HepG2 (cell line): ENCODE results near the gene ATP7B. TPM values are rescaled to one million over a fixed set of nuclear protein-coding genes. Genes with fewer than 3 reads are reported as not detected.

Experiments used
- NBN ChIP-seq: fragments of 450-650 bp; conservative IDR thresholded peaks from 2 replicates; pipeline ENCODE4 v1.6.1; 2017
- POLR2AphosphoS5 ChIP-seq: IDR thresholded peaks from 2 replicates; pipeline ENCODE4 v1.6.1; 2012; ENCODE audit warnings: low read depth, low read length
- RNF2 ChIP-seq: fragments of 450-650 bp; conservative IDR thresholded peaks from 2 replicates; pipeline ENCODE4 v1.6.1; 2016; ENCODE audit warnings: low read depth
- ZNF562 ChIP-seq: sonication (generic); formaldehyde crosslinking; IDR thresholded peaks from 2 replicates; pipeline ENCODE4 v1.8.0; 2022; ENCODE audit warnings: missing genetic modification reagents, borderline replicate concordance
- ZNF878 ChIP-seq: sonication (generic); formaldehyde crosslinking; IDR thresholded peaks from 2 replicates; pipeline ENCODE4 v1.8.1; 2023; ENCODE audit warnings: mild to moderate bottlenecking, missing genetic modification reagents, moderate library complexity
- polyA plus RNA-seq, 8 experiments: library from polyadenylated mRNA; depleted of rRNA in 3 of 8; stranded (reverse) in 7 of 8; unstranded in 1 of 8; fragments of >200 nt; fragmentation: Illumina TruSeq in 4 of 8; extraction: Trizol in 4 of 8; gene quantifications; 2 replicates each; pipeline versions ENCODE4 v1.2.1 to v1.2.3, GENCODE V29; 2011 to 2016; ENCODE audit warnings: low read depth in 4 of 8, missing spikeins in 1 of 8, mixed read lengths in 1 of 8; ENCODE audit not compliant: insufficient read depth in 1 of 8
- total RNA-seq, 5 experiments: library from RNA; depleted of rRNA; stranded (reverse); fragments of >200 nt; fragmentation: Illumina TruSeq; extraction: Trizol; gene quantifications; 2 replicates each; pipeline ENCODE4 v1.2.3, GENCODE V29; 2016; ENCODE audit warnings: low read depth in 1 of 5
- TF ChIP-seq, protein P1 (sequence below): sonication (generic); formaldehyde crosslinking; IDR thresholded peaks from 2 replicates; pipeline ENCODE4 v1.9.0; 2021; ENCODE audit warnings: missing genetic modification reagents, borderline replicate concordance
- TF ChIP-seq, protein P2 (sequence below): sonication (generic); formaldehyde crosslinking; IDR thresholded peaks from 2 replicates; pipeline ENCODE4 v1.5.0; 2020; ENCODE audit warnings: missing genetic modification reagents
- TF ChIP-seq, protein P3 (sequence below): sonication (generic); formaldehyde crosslinking; IDR thresholded peaks from 2 replicates; pipeline ENCODE4 v1.5.0; 2020; ENCODE audit warnings: missing genetic modification reagents
- TF ChIP-seq, protein P4 (sequence below): sonication (generic); formaldehyde crosslinking; IDR thresholded peaks from 2 replicates; pipeline ENCODE4 v1.4.0; 2020; ENCODE audit warnings: missing genetic modification reagents, borderline replicate concordance
- TF ChIP-seq, protein P5 (sequence below): IDR thresholded peaks from 2 replicates; pipeline ENCODE4 v1.6.1; 2016; ENCODE audit warnings: low read depth, missing genetic modification reagents, missing compliant biosample characterization

ATP7B gene
- total and polyA plus RNA-seq, 2 of the 13 experiments (the other 11 are each of a cell fraction or from before 2014, with no cell fraction given), result 31.8 to 57.4 TPM

DNA sequence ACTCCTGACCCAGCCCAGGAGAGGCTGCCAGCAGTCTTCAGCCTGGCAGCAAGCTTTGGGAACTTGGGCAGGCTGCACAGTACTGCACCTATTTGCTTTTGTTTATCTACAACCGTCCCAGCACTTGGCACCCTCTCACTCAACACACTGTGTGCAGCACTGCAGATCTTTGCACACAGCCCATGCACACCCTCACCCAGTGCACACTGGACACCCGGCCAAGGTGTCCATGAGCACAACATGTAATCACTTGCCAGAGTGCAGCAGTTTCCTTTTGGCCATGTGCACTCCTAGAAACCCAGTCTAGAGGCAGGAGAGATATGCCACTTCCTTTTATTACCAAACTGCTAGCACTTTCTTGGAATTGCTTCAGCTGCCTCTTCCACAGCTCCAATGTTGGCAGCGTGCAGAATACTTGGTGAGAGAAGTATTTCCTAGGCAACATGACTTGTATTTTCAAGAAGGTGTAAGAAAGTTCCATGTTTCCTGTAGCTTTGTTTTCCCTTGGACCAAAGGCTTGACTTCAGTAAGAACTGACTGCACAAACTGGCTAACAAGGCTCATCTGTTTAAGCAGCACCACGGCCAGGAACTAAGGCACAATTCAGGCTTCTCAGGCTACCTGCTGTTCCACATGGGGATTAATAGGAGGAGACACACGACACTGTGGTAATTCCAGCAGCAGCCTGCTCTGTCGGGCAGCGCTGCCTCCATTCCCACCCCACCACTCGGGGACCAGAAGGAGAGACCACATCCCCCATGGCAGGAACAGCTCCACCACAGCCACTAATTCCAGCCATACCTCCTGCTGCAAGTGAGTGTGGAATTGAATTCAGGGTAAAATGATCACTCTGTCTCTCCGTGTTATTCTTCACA is 15.3 kb downstream of the ATP7B start (continued):
- TF ChIP-seq, protein P1, sequence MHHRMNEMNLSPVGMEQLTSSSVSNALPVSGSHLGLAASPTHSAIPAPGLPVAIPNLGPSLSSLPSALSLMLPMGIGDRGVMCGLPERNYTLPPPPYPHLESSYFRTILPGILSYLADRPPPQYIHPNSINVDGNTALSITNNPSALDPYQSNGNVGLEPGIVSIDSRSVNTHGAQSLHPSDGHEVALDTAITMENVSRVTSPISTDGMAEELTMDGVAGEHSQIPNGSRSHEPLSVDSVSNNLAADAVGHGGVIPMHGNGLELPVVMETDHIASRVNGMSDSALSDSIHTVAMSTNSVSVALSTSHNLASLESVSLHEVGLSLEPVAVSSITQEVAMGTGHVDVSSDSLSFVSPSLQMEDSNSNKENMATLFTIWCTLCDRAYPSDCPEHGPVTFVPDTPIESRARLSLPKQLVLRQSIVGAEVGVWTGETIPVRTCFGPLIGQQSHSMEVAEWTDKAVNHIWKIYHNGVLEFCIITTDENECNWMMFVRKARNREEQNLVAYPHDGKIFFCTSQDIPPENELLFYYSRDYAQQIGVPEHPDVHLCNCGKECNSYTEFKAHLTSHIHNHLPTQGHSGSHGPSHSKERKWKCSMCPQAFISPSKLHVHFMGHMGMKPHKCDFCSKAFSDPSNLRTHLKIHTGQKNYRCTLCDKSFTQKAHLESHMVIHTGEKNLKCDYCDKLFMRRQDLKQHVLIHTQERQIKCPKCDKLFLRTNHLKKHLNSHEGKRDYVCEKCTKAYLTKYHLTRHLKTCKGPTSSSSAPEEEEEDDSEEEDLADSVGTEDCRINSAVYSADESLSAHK, result no peak
- TF ChIP-seq RNF2 (no peak), NBN (no peak), POLR2AphosphoS5 (no peak), ZNF562 (CRISPR knock-in tag) (no peak), ZNF878 (CRISPR knock-in tag) (no peak)
- TF ChIP-seq, protein P2, sequence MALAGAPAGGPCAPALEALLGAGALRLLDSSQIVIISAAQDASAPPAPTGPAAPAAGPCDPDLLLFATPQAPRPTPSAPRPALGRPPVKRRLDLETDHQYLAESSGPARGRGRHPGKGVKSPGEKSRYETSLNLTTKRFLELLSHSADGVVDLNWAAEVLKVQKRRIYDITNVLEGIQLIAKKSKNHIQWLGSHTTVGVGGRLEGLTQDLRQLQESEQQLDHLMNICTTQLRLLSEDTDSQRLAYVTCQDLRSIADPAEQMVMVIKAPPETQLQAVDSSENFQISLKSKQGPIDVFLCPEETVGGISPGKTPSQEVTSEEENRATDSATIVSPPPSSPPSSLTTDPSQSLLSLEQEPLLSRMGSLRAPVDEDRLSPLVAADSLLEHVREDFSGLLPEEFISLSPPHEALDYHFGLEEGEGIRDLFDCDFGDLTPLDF (CRISPR knock-in tag), result no peak
- TF ChIP-seq, protein P3, sequence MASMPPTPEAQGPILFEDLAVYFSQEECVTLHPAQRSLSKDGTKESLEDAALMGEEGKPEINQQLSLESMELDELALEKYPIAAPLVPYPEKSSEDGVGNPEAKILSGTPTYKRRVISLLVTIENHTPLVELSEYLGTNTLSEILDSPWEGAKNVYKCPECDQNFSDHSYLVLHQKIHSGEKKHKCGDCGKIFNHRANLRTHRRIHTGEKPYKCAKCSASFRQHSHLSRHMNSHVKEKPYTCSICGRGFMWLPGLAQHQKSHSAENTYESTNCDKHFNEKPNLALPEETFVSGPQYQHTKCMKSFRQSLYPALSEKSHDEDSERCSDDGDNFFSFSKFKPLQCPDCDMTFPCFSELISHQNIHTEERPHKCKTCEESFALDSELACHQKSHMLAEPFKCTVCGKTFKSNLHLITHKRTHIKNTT (CRISPR knock-in tag), result no peak
- TF ChIP-seq, protein P4, sequence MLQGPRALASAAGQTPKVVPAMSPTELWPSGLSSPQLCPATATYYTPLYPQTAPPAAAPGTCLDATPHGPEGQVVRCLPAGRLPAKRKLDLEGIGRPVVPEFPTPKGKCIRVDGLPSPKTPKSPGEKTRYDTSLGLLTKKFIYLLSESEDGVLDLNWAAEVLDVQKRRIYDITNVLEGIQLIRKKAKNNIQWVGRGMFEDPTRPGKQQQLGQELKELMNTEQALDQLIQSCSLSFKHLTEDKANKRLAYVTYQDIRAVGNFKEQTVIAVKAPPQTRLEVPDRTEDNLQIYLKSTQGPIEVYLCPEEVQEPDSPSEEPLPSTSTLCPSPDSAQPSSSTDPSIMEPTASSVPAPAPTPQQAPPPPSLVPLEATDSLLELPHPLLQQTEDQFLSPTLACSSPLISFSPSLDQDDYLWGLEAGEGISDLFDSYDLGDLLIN (CRISPR knock-in tag), result no peak
- TF ChIP-seq, protein P5, sequence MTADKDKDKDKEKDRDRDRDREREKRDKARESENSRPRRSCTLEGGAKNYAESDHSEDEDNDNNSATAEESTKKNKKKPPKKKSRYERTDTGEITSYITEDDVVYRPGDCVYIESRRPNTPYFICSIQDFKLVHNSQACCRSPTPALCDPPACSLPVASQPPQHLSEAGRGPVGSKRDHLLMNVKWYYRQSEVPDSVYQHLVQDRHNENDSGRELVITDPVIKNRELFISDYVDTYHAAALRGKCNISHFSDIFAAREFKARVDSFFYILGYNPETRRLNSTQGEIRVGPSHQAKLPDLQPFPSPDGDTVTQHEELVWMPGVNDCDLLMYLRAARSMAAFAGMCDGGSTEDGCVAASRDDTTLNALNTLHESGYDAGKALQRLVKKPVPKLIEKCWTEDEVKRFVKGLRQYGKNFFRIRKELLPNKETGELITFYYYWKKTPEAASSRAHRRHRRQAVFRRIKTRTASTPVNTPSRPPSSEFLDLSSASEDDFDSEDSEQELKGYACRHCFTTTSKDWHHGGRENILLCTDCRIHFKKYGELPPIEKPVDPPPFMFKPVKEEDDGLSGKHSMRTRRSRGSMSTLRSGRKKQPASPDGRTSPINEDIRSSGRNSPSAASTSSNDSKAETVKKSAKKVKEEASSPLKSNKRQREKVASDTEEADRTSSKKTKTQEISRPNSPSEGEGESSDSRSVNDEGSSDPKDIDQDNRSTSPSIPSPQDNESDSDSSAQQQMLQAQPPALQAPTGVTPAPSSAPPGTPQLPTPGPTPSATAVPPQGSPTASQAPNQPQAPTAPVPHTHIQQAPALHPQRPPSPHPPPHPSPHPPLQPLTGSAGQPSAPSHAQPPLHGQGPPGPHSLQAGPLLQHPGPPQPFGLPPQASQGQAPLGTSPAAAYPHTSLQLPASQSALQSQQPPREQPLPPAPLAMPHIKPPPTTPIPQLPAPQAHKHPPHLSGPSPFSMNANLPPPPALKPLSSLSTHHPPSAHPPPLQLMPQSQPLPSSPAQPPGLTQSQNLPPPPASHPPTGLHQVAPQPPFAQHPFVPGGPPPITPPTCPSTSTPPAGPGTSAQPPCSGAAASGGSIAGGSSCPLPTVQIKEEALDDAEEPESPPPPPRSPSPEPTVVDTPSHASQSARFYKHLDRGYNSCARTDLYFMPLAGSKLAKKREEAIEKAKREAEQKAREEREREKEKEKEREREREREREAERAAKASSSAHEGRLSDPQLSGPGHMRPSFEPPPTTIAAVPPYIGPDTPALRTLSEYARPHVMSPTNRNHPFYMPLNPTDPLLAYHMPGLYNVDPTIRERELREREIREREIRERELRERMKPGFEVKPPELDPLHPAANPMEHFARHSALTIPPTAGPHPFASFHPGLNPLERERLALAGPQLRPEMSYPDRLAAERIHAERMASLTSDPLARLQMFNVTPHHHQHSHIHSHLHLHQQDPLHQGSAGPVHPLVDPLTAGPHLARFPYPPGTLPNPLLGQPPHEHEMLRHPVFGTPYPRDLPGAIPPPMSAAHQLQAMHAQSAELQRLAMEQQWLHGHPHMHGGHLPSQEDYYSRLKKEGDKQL (CRISPR knock-in tag), result no peak
- TF ChIP-seq, all 625 proteins: peak for 0
